ENCODE data around the gene HAUS3.

The HAUS3 gene

DNA sequence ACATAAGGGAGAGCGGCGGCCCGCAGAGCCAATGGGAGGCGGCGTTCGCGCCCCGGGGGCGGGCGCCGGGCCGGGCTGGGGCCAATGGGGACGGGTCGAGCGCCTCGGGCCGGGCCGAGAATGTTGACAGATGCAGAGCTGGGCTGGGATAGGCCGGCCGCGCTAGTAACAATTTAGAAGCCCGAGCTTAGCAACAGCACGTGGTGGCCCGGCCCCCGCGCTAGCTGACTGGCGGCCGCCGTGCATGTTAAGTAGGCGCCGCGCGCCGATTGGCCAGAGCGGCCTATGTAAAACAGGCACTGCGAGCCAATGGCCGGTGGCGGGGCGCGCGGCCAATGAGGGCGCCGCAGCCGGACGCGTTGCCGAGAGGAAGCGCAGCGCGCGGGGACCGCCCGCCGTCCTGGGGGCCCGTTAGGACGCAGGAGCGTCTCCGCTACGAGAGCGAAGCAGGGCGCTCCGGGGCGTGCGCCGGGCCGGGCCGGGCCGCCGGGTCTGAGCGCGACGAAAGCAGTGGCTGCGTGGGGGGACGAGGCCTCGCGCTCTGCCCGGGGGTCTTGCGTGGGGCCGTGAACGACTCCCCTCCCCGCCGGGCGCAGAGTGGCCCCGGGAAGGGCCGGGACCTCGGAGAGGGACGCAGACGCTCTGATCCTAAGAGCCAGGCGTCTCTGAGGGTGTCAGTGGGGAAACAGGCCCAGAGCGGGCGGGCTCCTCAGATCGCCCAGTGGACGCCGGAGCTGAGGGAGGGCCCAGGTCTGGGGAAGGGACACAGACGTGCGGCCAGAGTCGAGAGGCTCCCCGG is 20.4 kb upstream of the HAUS3 start:
- DNase-seq = peak; percentile 96

DNA sequence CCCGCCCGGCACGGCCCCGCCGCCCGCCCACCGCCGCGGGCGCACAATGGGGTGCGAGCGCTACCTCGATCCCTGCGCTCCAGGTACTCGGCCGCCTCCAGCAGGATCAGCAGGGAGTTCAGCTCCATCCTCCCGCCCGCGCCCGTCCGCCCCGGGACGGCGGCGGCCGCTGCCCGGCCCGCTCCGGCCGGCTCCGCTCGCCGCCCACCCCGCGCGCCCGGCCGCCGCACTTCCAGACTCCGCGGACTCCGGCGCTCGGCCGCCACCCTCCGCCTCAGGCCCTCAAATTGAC is 19.9 kb upstream of the HAUS3 start, which contains the start of gene MXD4:
Gene MXD4 (minus strand): TSS at position 257 of the 292 bp plus-strand sequence. CDS start 129 bp downstream, at position 128.
- DNase-seq = no peak

DNA sequence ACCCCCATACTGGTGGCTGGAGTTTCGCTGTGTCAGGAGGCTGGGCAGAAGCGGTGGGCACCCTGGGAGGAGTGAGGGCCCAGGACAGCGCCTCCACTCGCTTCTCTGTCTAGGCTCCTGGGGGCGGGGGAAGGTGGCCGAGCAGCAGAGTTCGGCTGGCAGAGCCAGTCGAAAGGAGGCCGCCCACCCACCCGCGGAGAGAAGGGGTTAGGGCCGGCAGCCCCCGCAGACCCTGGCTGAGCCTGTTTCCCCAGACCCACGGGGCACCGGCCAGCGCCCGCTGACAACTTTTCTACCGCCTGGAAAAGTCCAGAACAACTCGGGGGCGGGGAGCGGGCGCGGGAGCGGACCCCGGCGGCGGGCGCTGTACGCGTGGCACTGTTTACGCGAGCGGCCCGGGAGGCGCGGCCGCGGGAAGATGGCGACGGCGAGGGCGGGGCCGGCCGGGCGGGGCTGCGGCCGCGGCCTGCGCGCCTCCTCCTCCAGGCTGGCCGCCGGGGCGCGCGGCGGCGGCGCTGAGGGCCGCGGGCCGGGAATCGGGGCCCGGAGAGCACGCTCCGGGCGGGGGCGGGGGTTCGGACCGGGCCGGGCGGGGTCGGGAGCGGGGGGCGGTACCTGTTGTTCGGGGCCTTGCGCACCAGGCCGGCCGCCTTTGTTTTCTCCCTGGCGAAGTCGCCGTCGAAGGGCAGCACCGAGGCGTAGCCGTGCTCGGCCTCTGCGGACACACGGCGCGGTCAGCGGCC is 19.4 kb upstream of the HAUS3 start:
- DNase-seq = no peak

DNA sequence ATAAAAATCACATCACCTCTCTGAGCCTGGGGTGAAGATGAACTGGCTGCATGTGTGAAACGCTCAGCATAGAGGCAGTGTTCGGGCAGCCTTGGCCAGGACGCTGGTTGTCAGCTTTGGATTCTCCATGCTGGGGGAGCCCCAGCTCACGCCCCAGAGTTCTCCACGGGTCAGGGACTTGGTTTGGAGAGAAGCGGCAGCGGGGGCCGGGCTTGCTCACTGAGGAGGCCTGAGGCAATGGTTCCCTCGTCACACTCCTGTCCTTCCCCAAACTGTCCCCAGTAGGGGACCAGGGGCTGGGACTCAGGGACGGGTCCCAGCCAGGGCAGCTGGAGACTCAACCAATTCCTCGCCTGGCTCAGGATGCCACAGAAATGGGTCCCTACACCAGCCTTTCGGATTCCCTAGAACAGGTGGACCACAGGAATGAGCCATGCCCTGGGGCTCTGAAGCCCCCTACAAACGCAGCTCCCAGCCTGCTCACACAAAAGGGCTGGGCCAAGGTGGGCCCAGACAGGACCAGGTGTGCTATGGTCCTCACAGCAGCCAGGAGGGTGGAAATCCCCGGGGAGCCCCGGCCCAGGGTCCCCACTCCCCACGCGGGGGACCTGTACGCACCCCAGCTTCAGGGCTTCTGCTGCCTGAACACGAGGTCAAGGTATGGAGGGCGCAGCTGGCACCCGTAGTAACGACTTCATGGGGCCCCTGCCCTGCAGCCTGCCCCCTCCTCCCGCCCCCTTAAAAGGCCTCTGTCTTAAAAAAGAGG is 18.6 kb upstream of the HAUS3 start:
- DNase-seq = no peak

DNA sequence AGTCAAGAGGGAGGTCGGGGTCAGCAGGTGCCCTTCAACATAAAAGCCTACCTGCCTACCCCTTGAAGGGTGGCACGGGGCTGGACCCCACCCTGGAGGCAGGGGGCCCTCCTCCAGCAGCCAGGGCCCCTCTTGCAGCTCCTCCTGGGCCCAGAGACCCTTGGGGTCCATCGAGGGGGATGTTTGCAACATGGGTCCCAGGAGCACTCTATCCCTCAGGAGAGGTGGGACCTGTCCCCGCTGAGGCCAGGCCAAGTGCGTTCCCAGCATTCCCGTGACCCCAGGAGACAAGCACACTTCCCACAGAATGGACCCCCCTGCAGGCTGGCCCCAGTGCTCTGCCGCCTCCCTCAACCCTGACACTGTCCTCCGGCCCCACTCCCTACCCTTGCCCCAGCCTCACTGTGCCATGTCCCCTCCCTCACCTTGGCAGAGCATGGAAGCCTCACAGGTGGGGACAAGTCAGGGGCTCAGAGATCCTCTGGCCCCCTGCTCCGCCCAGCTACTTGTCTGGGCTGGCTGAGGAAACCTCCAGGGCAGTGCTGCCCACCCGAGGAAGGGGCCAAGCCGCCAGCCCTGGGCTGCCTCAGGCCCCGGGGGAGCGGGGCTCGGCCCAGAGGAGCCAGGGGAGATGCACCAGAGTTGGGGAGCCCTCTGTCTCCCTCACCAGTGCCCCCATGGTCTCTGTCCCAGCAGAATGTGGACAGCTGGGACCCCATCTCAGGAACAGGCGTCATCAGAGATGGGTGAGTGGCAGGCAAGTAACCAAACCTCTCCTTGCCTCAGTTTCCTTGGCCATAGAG is 17.8 kb upstream of the HAUS3 start:
- DNase-seq = no peak

DNA sequence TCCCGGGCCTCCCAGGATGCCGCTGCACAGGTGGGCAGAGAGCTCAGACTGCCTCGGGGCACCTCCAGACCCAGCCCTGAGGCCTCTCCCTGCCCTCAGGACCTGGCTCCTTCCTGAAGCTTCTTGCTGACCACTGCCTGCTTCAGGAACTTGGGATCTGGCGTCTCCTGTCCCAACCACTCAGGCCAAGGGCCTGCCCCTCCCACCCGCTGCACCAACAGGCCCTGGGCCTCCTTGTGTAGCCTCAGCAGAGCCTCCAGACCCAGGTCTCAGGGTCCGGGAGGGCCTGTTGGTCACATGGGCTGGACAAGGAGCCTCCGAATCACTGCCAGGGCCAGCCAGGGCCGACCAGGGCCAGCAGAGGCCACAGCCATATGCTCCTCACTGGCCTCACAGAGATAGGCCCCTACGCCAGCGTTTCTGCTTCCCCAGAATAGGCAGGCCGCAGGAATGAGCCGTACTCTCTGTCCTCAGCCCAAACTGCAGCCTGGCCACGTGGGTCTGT is 17.2 kb upstream of the HAUS3 start:
- no peak for DNase-seq

DNA sequence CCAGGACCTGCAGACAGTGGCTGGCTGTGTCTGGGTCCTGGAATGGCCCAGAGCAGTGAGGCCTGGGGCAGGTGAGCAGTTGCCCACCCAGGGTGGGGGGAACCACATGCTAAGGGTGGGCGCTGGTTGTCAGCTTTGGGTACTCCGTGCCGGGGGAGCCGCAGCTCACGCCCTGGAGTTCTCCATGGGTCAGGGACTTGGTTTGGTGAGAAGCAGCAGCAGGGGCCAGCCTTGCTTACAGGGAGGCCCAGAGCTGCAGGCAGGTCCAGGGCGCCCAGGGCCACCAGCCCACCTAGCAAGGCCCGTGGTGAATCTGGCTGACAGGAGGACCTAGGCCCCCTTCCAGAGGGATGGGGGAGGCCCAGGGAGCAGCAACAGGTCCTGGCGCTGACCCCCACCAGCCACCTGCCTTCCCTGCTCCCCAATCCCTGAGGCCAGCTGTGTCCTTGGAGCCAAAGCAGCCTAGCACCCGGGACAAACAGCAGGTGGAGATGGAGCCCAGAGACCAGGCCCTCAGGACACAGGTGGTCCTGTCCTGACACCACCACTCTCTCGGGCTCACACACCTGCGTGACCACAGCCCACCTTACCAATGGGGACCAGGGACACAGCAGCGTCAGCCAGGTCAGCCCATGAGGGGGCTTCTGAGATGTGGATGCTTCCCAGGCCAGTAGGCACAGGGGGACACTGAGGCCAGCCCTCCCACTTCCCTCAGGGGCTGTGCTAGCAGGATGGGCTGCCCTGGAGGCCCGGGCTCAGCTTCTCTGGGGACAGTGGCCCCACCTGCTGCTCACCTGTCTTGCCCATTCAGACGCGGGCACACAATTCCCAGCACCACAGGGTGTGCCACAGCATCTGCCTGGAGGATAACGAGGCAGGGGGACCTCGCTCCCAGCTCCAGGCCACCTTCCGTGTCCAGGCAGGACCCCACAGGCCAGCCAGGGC is 16.4 kb upstream of the HAUS3 start:
- no peak for DNase-seq

DNA sequence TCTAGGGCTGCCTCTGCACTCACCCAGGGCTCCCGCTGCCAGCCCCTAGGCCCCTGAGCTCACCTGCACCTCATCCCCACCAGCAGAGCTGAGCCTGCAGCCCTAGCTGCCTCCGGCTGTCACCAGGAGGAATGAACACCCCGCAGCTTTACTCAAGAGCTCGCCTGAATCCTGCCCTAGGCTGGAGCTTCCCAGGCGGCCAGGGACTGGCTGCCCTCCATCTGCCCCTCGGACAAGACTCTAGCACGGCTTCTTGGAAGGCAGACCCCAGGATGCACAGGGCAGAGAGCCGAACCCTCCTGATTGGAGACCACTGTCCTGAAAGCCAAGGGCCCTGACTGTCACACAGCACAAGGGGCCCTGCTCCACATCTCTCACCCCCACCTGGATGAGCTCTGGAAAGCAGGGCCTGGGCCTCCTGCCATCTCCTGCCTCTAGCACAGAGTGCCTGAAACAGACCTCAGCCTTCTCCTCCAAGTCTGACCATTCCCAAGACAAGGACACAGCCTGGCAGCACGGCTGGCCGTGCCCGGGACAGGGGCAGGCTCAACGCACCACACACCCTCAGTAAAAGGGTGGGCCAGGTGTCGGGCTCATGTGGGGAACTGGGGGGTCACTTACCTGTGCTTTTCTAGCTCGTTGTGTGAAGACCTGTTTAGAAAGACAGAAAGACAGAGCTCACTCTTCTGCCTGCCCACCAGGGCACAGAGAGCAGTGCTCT is 15.6 kb upstream of the HAUS3 start:
- DNase-seq = no peak

DNA sequence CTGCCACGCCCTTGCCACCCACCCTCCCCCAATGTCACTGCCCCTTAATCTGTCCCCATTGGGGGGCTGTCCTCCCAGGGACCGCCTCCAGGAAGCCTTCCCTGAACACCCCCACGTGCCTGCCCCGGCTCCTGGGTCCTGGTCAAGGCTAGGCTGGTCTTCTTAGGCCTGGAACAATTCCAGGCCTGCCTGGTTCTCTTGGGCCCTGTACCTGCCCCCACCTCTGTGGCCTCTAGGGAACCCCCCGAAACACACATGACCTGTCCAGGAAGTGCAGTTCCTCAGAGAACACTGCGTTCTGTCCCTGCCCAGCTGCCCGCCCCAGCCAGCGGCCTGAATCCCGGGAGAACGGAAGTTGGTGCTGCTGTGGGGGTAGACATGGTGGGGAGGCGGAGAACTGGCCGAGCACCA is 14.9 kb upstream of the HAUS3 start:
- DNase-seq = no peak

DNA sequence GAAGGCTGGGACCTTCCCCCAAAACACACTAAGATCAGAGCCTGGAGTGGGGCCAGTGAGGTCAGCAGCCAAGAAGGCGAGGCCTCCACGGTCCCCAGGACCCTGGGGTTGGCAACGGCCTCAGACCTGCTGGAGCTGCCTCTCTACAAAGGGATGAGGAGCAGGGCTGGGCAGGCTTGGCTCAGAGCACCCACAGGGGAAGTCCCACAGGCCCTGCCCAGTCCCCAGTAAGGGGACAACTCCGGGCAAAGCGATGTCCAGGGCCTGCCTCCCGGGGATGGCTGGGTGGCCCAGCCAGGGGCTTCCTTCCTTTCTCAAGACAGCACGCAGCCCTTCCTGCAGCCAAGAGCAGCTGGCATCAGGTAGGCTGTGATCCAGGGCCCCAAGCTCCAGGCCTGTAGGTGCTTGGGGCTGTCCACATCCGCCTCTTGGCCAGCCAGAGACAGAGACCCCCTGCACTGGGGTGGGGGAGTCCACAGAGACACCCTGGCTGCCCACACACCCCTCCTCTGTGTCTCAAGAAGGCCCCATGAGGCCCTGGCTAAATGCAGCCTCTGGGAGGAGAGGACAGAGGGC is 14.3 kb upstream of the HAUS3 start:
- DNase-seq = no peak

DNA sequence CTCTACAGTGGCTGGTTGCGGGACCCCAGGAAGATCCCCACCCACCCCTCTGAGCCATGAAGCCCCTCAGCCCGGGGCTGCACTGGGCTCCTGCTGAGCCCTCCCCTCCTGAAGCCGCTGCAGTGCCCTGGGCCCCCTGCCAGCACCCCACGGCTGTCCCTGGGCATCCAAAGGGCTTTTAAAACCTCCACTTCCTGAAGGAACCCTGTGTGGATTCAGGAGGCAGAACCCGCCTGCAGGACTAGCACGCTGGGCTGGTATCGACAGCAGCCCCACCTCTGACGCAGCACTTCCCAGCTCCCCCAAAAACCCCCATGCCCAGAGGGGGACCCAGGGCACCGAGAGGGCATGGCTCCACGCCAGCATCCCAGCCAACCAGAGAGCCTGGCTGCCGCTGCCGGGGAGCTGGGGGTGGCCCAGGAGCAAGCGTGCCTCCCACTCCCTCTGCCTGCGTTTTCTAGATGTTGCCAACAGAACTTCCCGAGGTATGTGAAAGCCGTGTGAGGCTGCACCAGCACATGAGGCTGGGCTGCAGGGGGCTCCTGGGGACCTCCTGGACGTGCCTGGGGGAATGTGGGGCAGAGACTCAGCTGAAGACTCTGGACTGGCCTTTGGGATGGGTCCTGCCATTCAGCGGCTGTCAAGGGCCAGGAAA is 13.7 kb upstream of the HAUS3 start:
- DNase-seq = no peak

DNA sequence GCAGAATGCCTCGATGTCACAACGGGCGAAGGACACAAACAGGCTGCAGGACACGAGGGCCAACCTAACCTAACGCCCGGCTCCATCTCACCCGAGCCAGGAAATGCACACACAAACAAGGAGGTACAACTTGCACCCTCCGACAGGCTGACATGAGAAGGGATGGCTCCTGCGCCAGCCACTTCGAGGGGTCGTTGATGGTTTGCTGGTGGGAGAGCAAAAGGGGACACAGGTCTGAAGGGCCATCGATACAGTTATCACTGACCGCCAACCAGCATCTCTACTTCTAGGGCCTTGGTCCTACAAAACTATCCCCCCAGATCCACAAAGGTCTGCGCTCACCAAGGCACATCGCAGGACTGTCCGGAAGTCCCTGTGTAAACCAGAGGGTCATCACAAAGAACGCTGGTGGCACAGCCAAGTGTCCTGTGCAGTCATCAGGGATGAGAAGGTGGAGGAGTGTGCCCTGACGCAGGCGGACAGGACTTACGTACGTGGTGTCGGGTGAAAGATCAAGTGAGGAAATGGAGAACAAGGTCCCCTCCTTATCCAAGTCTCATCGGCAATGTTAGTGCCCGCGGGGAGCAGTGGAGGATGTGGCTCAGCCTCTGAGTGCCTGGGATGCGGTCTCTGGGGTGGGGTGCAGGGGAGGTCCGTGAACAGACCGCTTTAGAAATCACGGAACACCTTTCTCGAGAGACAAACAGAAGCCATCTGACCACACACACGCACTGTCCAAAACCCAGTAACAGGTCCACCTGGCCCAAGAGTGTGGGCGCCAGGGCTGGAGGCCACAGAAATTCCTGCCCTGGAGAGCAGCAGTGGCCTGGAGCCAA is 13.0 kb upstream of the HAUS3 start:
- no peak for DNase-seq

DNA sequence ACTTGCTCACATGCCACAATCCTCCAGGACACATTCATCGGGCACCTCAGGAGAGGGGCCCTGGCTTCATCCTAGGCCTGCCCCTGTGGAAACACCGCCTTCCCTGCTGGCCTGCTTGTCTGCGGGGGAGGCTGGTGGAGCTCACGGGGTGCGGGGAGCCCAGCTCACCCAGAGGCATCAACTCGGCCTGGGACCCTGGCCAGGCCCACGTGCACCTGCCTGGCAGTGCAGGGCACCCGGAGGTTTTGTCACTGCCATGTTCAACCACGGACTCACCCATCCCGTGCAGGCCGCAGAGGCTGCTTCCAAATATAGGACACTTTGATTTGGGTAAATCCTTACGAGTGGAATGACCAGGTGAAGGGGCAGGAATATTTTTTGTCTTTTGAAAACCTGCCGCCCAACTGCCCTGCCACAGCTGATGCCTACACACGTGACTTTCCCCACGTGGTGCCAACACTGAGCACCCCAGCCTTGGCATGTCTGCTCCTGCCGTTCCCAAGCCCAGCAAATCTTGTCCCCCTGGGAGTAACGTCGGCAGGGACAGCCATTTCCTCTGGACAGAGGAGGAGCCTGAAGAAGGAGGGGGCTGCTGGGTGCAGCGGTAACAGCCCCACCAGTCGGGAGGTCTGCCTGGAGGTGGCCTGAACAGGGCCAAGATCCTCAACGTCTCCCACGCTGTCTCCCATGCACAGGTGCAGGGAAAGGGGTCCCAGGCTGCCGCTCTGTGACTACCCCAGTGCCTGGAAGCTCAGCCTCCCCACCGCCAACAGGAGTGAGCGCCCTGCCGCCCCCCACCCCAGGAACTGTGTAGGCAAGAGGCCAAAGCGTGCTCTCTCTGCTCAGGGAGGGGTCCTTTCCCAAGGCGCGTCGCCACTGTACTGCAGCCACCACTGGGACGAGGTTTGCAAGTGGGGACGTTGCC is 11.5 kb upstream of the HAUS3 start:
- DNase-seq = no peak

DNA sequence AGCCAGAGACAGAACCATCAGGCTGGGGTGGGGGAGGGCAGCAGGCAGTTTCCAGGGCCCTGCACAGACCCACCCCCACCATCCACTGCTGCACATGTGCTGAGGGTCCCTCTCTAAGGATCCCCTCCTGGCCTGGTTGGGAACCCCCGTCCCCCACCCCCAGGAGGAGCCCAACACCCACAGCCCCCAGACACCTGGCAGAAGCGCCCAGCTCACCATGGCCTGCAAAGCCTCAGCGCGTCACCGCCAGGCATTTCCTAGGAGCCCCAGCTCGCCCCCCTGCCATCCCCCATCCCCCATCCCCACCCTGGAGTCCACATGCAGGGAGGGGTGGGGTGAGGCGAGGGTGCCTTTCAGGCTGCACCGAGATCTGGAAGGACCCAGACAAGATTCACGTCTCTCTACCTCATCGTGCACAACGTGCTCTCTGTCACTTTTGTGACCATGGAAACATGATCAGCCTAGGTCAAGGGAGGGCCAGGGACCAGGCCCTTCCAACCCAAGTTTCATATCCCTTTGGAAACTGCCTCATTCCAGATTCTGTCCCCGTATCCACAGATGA is 10.7 kb upstream of the HAUS3 start:
- DNase-seq = no peak

DNA sequence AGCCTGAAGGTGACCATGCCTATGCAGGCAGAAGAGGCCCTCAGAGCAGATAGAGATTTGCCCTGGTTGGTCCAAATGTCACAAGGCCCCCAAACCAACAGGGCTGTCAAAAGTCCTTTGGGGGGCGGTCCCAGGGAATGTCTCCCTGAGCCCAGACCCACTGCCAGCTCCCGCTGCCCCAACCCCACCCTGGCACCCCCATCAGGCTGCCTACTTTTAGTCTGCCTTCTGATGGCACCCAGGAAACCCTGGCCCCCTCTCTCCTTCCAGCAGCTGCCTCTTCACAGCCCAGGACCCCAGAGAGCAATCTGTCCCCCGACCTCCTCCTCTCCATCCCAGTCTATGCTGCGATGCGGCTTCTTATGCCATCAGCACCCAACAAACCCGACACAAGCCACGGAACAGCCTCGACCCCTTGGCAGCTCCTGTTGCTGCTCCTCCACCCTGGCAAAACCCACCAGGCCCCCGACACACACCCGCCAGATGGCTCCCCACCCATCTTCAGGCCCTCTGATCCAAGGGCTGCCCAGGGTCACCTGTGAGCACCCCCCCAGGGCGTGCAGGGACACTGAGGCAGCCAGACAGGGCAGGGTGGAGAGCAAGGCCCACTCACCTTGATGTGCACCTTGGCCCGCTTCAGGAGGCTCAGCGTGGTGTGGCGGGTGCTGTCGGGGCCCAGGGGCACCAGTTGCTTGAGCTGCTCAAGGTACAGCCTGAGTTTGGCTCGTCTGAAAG is 10.0 kb upstream of the HAUS3 start:
- no peak for DNase-seq

DNA sequence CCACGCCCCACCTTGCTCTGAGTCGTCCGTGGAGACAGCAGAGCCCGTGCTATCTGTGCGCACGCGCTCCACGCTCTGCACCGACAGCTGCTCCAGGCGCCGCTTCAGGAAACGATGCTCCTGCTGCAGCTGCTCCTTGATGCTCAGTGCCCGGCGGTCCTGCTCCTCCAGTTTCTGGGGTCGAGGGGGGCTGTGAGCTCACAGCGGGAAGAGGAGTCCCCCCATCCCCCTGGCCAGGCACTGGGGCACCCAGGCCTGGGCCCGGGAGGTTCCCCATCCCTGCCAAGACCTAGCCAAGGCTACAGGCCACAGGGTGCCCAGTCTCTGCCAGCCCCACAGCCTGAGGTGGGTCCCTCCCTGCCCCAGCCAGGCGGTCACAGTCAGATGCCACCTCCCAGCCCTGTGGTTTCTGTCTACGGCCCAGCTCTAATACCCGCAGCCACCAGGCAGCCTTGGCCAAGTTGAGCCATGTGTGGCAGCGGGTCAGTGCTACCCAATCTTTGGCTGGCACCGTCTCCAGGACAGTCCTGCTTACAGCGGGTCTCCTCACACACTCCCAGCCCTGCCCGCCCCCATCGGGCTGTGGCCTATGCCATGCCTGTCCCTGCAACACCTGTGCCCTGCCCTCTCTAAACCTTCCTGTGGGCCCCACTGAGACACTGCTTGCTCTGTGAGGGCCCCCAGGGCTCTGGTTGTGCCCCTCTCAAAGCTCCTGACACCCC is 9.3 kb upstream of the HAUS3 start:
- DNase-seq = no peak

Data from NCI-H2081 treated with DMSO at 0.1 percent for 48 hours (cell line).